Bronchial epithelial cell (primary cell): ENCODE results near the gene SELENOI. TPM values are rescaled to one million over a fixed set of nuclear protein-coding genes. Genes with fewer than 3 reads are reported as not detected.
A peak's percentile ranks its signal among the peaks of the same experiment; 100 is the strongest.

Experiments used
- DNase-seq: peaks from one replicate; pipeline ENCODE4 v3.0.0-alpha.2; 2010; ENCODE audit warnings: low read depth
- FAIRE-seq: peaks from 2 replicates; lab custom pipeline; 2011; peaks lifted over from hg19 to GRCh38; lab: Jason Lieb, UNC
- H3K27me3 ChIP-seq: 2 replicates; pipeline ENCODE4 v1.5.1; 2011; ENCODE audit warnings: low read length; ENCODE audit not compliant: control insufficient read depth, insufficient read depth
- H3K36me3 ChIP-seq: 2 replicates; pipeline ENCODE4 v1.5.1; 2011; ENCODE audit warnings: low read length; ENCODE audit not compliant: control insufficient read depth, insufficient read depth
- H3K4me3 ChIP-seq: 2 replicates; pipeline ENCODE4 v1.5.1; 2011; ENCODE audit warnings: mild to moderate bottlenecking, low read depth, low read length, control low read depth
- CTCF ChIP-seq: IDR thresholded peaks from 2 replicates; pipeline ENCODE4 v1.5.1; 2011; ENCODE audit warnings: mild to moderate bottlenecking, moderate library complexity, low read length, control low read depth, inconsistent platforms; ENCODE audit not compliant: insufficient read depth, severe bottlenecking
- total RNA-seq: library from RNA; depleted of rRNA; stranded (reverse); fragments of >200 nt; gene quantifications from 2 replicates; pipeline ENCODE4 v1.2.1, GENCODE V29; 2014

Gene SELENOI
- total RNA-seq, 1 donor from 2014 or later, result 32.6 TPM

- DNase-seq, result no peak
- TF ChIP-seq CTCF, result no peak
- Histone ChIP-seq H3K4me3 (no peak overlapping the region), H3K36me3 (no peaks in the 10 kb centered on the region), H3K27me3 (no peaks in the 10 kb centered on the region)
- no peak for FAIRE-seq
Measured at GRCh38 chr2:26394694-26395093, 48.8 kb downstream of the SELENOI start.

- TF ChIP-seq CTCF, result no peak
- Histone ChIP-seq H3K36me3 (no peaks in the 10 kb centered on the region), H3K27me3 (no peaks in the 10 kb centered on the region), H3K4me3 (no peak overlapping the region)
- no peak for DNase-seq
- FAIRE-seq, result no peak
Measured at GRCh38 chr2:26395394-26395793, 49.5 kb downstream of the SELENOI start.

- FAIRE-seq, result no peak
- no peak for DNase-seq
- Histone ChIP-seq H3K4me3 (no peak overlapping the region), H3K36me3 (no peaks in the 10 kb centered on the region), H3K27me3 (no peaks in the 10 kb centered on the region)
- no peak for TF ChIP-seq CTCF
Measured at GRCh38 chr2:26396734-26397298, 50.9 kb downstream of the SELENOI start.

- Histone ChIP-seq H3K4me3 (no peak overlapping the region), H3K27me3 (no peaks in the 10 kb centered on the region), H3K36me3 (no peaks in the 10 kb centered on the region)
- no peak for FAIRE-seq
- TF ChIP-seq CTCF, result no peak
- no peak for DNase-seq
Measured at GRCh38 chr2:26399771-26400376, 53.9 kb downstream of the SELENOI start.

GRCh38 chr2:26400723-26401122 lies 54.8 kb downstream of the SELENOI start:
- peak; percentile 93 for FAIRE-seq
- DNase-seq, result peak; percentile 48

More at GRCh38 chr2:26400723-26401122, 54.8 kb downstream of the SELENOI start:
- Histone ChIP-seq H3K4me3 (no peak overlapping the region), H3K27me3 (no peaks in the 10 kb centered on the region), H3K36me3 (no peaks in the 10 kb centered on the region)
- TF ChIP-seq CTCF, result no peak
